Esophagus muscularis mucosa (tissue), 4 donors: ENCODE data around the gene LOXL1. TPM values are rescaled to one million over a fixed set of nuclear protein-coding genes. Genes with fewer than 3 reads are reported as not detected.

Source experiments
- DNase-seq: peaks from one replicate; pipeline ENCODE4 v3.0.0-alpha.2; 2017; ENCODE audit errors: extremely low spot score
- H3K27ac ChIP-seq, 4 donors: fragments of 200-600 bp; sonication (generic); replicated peaks in 1 of 4; 1 replicate in 3 of 4; 2 replicates in 1 of 4; pipeline ENCODE4 v1.5.1; 2016 to 2019; ENCODE audit warnings: mild to moderate bottlenecking in 1 of 4
- H3K27me3 ChIP-seq, 4 donors: fragments of 200-600 bp; sonication (generic); one replicate each; pipeline versions ENCODE4 v1.5.1 to v1.6.0; 2016 to 2019
- H3K36me3 ChIP-seq, 4 donors: fragments of 200-600 bp; sonication (generic); one replicate each; pipeline ENCODE4 v1.5.1; 2016 to 2019
- H3K4me1 ChIP-seq, 4 donors: fragments of 200-600 bp; sonication (generic); one replicate each; pipeline ENCODE4 v1.5.1; 2016 to 2019
- H3K4me3 ChIP-seq, 4 donors: fragments of 200-600 bp; sonication (generic); 1 replicate in 2 of 4; 2 replicates in 2 of 4; pipeline ENCODE4 v1.5.1; 2016 to 2019; ENCODE audit warnings: mild to moderate bottlenecking in 4 of 4, moderate library complexity in 1 of 4
- H3K9me3 ChIP-seq, 4 donors: fragments of 200-600 bp; sonication (generic); 1 replicate in 3 of 4; 2 replicates in 1 of 4; pipeline ENCODE4 v1.5.1; 2016 to 2019
- CTCF ChIP-seq, 3 experiments: fragments of 200-600 bp in 2 of 3; fragments of 450-650 bp in 1 of 3; sonication (generic) in 2 of 3; IDR thresholded peaks; one replicate each; pipeline ENCODE4 v1.5.1; 2017 to 2019; ENCODE audit warnings: antibody characterized with exemption in 3 of 3, mild to moderate bottlenecking in 2 of 3, moderate library complexity in 1 of 3
- EP300 ChIP-seq: sonication (generic); formaldehyde crosslinking; IDR thresholded peaks from one replicate; pipeline ENCODE4 v1.6.1; 2017; ENCODE audit warnings: antibody characterized with exemption
- POLR2A ChIP-seq: fragments of 450-650 bp; IDR thresholded peaks from one replicate; pipeline ENCODE4 v1.6.1; 2017; ENCODE audit warnings: antibody characterized with exemption, moderate library complexity, mild to moderate bottlenecking, low read depth
- POLR2AphosphoS5 ChIP-seq, 2 donors: sonication (generic); formaldehyde crosslinking; IDR thresholded peaks; one replicate each; pipeline ENCODE4 v1.6.1; 2017; ENCODE audit warnings: antibody characterized with exemption in 2 of 2
- WGBS: methylation state at CpG from one replicate; pipeline ENCODE4 v1.1.5; 2018; 5-methylcytosine and 5-hydroxymethylcytosine counted together
- intact Hi-C: fragments of 100-400 bp; cut with DNase I; formaldehyde crosslinking; loops from one replicate; pipeline ENCODE4 v1.15.1; 2023
- total RNA-seq, 4 donors: library from RNA; depleted of rRNA; stranded (reverse); fragments of >200 nt; gene quantifications; one replicate each; pipeline versions ENCODE4 v1.1.0 to v1.2.1, GENCODE V29; 2016

Gene LOXL1
- total RNA-seq, 4 donors from 2014 or later, result 19.7 to 84.3 (median 39.1) TPM

DNA sequence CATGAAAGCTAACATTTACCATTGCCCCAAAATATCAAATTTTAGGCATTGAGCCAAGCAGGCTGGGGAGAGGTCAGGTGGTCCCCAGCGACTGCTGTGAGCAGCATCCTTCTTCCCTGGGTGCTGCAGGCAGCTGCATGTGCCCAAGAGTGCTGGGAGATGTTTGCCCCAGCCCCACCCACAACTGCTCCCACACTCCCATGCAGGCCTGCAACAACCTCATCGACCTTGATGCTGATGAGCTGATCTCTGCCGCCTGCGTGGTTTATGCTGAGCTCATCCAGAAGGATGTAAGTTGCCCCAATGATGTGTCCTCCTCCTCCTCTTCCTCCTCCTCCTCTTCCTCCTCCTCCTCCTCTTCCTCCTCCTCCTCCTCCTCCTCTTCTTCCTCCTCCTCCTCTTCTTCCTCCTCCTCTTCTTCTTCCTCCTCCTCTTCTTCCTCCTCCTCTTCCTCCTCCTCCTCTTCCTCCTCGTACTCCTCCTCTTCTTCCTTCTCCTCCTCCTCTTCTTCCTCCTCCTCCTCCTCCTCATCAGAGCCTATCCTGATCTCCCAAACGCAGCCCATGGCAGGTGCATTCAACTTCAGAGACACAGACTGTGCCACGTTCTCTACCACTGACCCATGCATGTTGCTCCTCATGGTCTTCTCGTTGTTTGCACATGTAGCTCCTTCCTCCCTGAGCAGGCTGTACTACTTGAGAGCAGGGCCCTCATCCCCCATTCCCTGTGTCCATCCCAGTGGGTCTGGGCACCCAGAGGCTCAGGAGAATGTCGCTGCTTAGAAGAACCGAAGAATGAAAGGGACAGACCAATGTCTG is 37.8 kb upstream of the LOXL1 start:
- H3K36me3 ChIP-seq, result no peaks in the 10 kb centered on the region
- intact Hi-C loops, result no loop called here
- H3K27me3 ChIP-seq, result peaks cover 0 to under 1% (median 0%) of the 10 kb centered on the region in 4 donors
- H3K27ac ChIP-seq, result no peak overlapping the region
- WGBS, result 84% methylated on average over 8 of the region's 10 CpGs
- H3K4me1 ChIP-seq, result no peaks in the 10 kb centered on the region
- no peak overlapping the region for H3K4me3 ChIP-seq
- DNase-seq, result no peak
- no peaks in the 10 kb centered on the region for H3K9me3 ChIP-seq
- TF ChIP-seq EP300 (no peak), POLR2AphosphoS5 (IDR thresholded peaks at IDR 0.05) (no peak), CTCF (IDR thresholded peaks at IDR 0.05) (no peak), POLR2A (no peak)

DNA sequence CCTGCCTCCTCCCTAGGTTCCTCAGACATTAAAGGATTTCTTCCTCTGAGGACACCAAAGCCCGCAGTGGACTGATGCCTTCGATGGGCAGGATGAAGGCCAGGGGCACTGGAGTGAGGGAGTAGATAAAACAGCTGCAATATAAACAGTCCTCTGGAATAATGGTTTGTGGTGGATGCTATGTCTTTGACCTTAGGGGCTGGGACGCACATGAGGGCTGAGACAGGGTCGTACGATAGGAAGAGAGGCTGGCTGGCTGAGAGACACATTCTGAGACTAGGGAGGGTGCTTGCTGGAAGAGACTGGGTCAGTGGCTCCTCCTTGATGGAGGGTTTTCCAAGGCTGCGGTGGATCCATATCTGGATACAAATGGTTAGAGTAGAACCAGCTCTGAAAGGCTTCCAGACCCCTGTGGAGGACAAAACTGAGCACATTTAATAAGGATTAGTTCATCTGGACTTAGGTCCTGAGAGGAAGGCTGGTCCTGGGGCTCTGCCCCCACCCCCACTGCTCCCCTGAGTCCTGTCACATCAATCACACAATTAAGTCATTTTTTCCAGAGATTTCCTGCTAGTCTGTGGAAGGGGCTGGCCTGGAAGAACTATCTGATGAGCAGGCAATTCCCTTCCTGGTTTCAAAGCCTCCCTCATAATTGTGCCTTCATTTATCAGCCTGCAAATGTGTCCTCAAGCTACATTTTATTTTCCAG is 37.1 kb upstream of the LOXL1 start:
- Histone ChIP-seq H3K9me3 (no peaks in the 10 kb centered on the region), H3K36me3 (no peaks in the 10 kb centered on the region), H3K27ac (no peak overlapping the region), H3K4me1 (no peaks in the 10 kb centered on the region), H3K4me3 (no peak overlapping the region), H3K27me3 (no peaks in the 10 kb centered on the region)
- no peak for DNase-seq
- TF ChIP-seq POLR2A (no peak), CTCF (IDR thresholded peaks at IDR 0.05) (no peak), POLR2AphosphoS5 (IDR thresholded peaks at IDR 0.05) (no peak), EP300 (no peak)
- WGBS, result 71% methylated on average over 6 of the region's 6 CpGs
- intact Hi-C loops, result no loop called here

- Histone ChIP-seq H3K36me3 (no peaks in the 10 kb centered on the region), H3K9me3 (no peaks in the 10 kb centered on the region), H3K27me3 (no peaks in the 10 kb centered on the region), H3K4me1 (no peaks in the 10 kb centered on the region), H3K27ac (no peak overlapping the region), H3K4me3 (no peak overlapping the region)
- no peak for TF ChIP-seq POLR2AphosphoS5 (IDR thresholded peaks at IDR 0.05)
- TF ChIP-seq EP300, result no peak
- DNase-seq, result no peak
- 80% methylated on average over 1 of the region's 1 CpG for WGBS
- intact Hi-C loops, result no loop called here
Measured at GRCh38 chr15:73889762-73890124, 36.5 kb upstream of the LOXL1 start.

- intact Hi-C loops, result no loop called here
- no peaks in the 10 kb centered on the region for H3K9me3 ChIP-seq
- no peak for TF ChIP-seq POLR2A
- TF ChIP-seq EP300, result no peak
- TF ChIP-seq CTCF (IDR thresholded peaks at IDR 0.05), result no peak
- no peak for TF ChIP-seq POLR2AphosphoS5 (IDR thresholded peaks at IDR 0.05)
- no peak overlapping the region for H3K4me3 ChIP-seq
- no peaks in the 10 kb centered on the region for H3K27me3 ChIP-seq
- no peak overlapping the region for H3K27ac ChIP-seq
- H3K36me3 ChIP-seq, result no peaks in the 10 kb centered on the region
- WGBS, result 80% methylated on average over 5 of the region's 11 CpGs
- DNase-seq, result no peak
- no peaks in the 10 kb centered on the region for H3K4me1 ChIP-seq
Measured at GRCh38 chr15:73891328-73892315, 34.6 kb upstream of the LOXL1 start.
